Measurements from ENCODE around the gene GRM1. TPM values are rescaled to one million over a fixed set of nuclear protein-coding genes. Genes with fewer than 3 reads are reported as not detected.

GRM1 gene
- total and polyA plus RNA-seq, 4 experiments from 2014 or later, result not detected

DNA sequence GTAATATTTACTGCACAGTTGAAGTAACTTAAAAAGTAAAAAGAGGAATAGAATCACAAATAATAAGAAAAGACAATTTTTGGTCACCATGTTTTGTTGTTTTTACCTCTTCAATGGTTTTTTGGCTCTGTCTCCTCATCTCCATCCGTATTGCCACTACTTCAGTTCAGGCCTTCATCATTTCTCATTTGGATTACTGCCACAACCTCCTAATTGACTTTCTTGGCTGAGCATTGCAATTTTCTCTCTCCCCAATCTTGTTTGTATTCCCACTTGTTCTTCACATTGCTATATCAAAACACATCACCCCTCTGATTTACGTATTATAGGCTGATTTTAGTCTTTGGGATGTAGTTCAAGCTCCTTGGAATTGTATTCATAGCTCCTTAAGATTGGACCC is 161.7 kb downstream of the GRM1 start:
- no peaks in the 10 kb centered on the region for H3K4me1 Mint-ChIP-seq
- intact Hi-C loops (cut with micrococcal nuclease), result no loop called here
- POLR2A ChIA-PET (ENCODE audit: partially characterized antibody), result no interaction called here
- H3K9me3 ChIP-seq (ENCODE audit: control insufficient read depth in 1 of 2, low read length in 2 of 2), result no peaks in the 10 kb centered on the region
- H3K27ac Mint-ChIP-seq, result no peak overlapping the region
- DNase-seq, result no peak
- no peaks in the 10 kb centered on the region for H3K36me3 ChIP-seq (ENCODE audit: insufficient read depth, low read length)
- CTCF ChIA-PET (ENCODE audit: partially characterized antibody), result no interaction called here
- peaks cover 0 to 3% (median 0%) of the 10 kb centered on the region in 8 donors for H3K9me3 Mint-ChIP-seq
- no peak overlapping the region for H3K4me3 Mint-ChIP-seq
- no peaks in the 10 kb centered on the region for H3K4me1 ChIP-seq (ENCODE audit: insufficient read depth, low read length)
- no peak overlapping the region for H3K4me3 ChIP-seq (ENCODE audit: low read length in 2 of 2)
- H3K27me3 Mint-ChIP-seq, result peaks cover 0 to 5% of the 10 kb centered on the region in 2 donors
- H3K36me3 Mint-ChIP-seq, result no peaks in the 10 kb centered on the region
- no peaks in the 10 kb centered on the region for H3K27me3 ChIP-seq (ENCODE audit: insufficient read depth, low read length)
- no peak overlapping the region for H3K27ac ChIP-seq (ENCODE audit: low read depth, low read length)

DNA sequence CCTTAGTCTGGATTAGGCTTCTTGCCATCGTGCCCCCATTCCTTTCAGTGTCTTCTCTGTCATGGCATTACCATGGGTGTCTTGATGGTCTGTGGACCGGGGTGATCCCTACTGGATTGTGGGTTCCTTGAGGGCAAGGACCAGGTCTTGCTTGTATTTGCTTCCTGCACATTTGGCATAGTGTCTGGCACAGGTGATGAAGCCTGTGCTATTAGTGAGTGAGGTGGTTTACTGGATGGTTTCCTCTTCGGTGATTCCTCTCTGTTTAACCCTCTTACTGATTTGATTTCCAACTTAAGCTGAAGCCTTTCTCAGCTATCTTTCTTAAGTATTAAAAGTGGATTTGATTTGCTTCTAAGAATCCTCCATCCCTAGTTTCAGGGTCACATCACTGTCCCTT is 162.3 kb downstream of the GRM1 start:
- DNase-seq, result no peak
- Mint-ChIP-seq H3K9me3 (peaks cover 0 to 4% (median 0%) of the 10 kb centered on the region in 8 donors), H3K4me1 (no peaks in the 10 kb centered on the region), H3K36me3 (no peaks in the 10 kb centered on the region), H3K4me3 (no peak overlapping the region), H3K27ac (no peak overlapping the region), H3K27me3 (peaks cover 0 to 5% of the 10 kb centered on the region in 2 donors)
- ChIA-PET CTCF (ENCODE audit: partially characterized antibody) (no interaction called here), POLR2A (ENCODE audit: partially characterized antibody) (no interaction called here)
- H3K4me3 ChIP-seq (ENCODE audit: low read length in 2 of 2), result no peak overlapping the region
- H3K27ac ChIP-seq (ENCODE audit: low read depth, low read length), result no peak overlapping the region
- H3K36me3 ChIP-seq (ENCODE audit: insufficient read depth, low read length), result no peaks in the 10 kb centered on the region
- H3K4me1 ChIP-seq (ENCODE audit: insufficient read depth, low read length), result no peaks in the 10 kb centered on the region
- no peaks in the 10 kb centered on the region for H3K9me3 ChIP-seq (ENCODE audit: control insufficient read depth in 1 of 2, low read length in 2 of 2)
- no peaks in the 10 kb centered on the region for H3K27me3 ChIP-seq (ENCODE audit: insufficient read depth, low read length)
- intact Hi-C loops (cut with micrococcal nuclease), result no loop called here

DNA sequence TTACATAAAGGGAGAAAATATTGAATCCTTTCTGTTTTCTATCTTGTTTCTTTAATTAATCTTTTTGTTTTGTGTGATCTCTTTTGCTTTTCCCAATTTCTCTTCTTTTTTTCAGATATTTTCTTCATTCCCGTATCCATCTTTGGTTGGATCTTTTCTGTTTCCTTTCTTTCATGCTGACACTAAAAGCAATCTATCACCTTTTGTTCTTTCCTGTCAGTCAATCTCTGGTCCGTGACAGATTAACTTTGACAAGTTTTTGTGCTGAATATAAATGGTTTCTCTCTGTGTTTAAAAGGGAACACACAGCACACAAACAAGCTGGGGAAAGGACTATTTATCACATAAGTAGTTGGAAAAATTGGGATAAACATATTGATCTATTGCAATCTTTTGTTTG is 162.8 kb downstream of the GRM1 start:
- CTCF ChIA-PET (ENCODE audit: partially characterized antibody), result no interaction called here
- Mint-ChIP-seq H3K4me1 (no peaks in the 10 kb centered on the region), H3K36me3 (no peaks in the 10 kb centered on the region), H3K4me3 (no peak overlapping the region), H3K27ac (no peak overlapping the region), H3K27me3 (peaks cover 0 to 5% of the 10 kb centered on the region in 2 donors), H3K9me3 (peaks cover 0 to 4% (median 0%) of the 10 kb centered on the region in 8 donors)
- no peak overlapping the region for H3K4me3 ChIP-seq (ENCODE audit: low read length in 2 of 2)
- no peak overlapping the region for H3K27ac ChIP-seq (ENCODE audit: low read depth, low read length)
- H3K9me3 ChIP-seq (ENCODE audit: control insufficient read depth in 1 of 2, low read length in 2 of 2), result no peaks in the 10 kb centered on the region
- H3K27me3 ChIP-seq (ENCODE audit: insufficient read depth, low read length), result no peaks in the 10 kb centered on the region
- no peaks in the 10 kb centered on the region for H3K36me3 ChIP-seq (ENCODE audit: insufficient read depth, low read length)
- DNase-seq, result no peak
- H3K4me1 ChIP-seq (ENCODE audit: insufficient read depth, low read length), result no peaks in the 10 kb centered on the region
- intact Hi-C loops (cut with micrococcal nuclease), result no loop called here
- POLR2A ChIA-PET (ENCODE audit: partially characterized antibody), result no interaction called here

DNA sequence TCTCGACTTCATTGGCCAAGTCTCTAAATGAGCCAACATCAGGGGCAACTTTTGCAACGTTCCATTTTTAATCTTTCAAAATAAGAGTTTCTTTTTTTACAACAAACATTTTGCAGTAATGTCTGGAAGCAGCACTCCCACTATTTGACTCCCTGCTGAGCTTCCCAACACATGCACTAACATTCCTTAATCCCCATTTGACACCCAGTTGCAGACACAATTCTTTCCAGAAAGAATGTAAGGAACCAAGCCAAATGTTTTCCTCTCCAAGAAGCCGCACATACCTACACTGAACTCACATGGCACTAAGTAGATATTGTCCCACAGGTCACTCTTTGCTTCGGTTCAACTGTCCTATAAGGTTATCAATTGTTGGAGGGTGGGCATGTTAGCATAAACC is 165.6 kb downstream of the GRM1 start:
- H3K4me3 Mint-ChIP-seq, result no peak overlapping the region
- H3K4me1 ChIP-seq (ENCODE audit: insufficient read depth, low read length), result no peaks in the 10 kb centered on the region
- H3K4me3 ChIP-seq (ENCODE audit: low read length in 2 of 2), result no peak overlapping the region
- H3K4me1 Mint-ChIP-seq, result no peaks in the 10 kb centered on the region
- POLR2A ChIA-PET (ENCODE audit: partially characterized antibody), result no interaction called here
- H3K27ac Mint-ChIP-seq, result no peak overlapping the region
- peaks cover 0 to 4% (median 0%) of the 10 kb centered on the region in 8 donors for H3K9me3 Mint-ChIP-seq
- H3K9me3 ChIP-seq (ENCODE audit: control insufficient read depth in 1 of 2, low read length in 2 of 2), result no peaks in the 10 kb centered on the region
- intact Hi-C loops (cut with micrococcal nuclease), result no loop called here
- H3K27me3 ChIP-seq (ENCODE audit: insufficient read depth, low read length), result no peaks in the 10 kb centered on the region
- H3K36me3 ChIP-seq (ENCODE audit: insufficient read depth, low read length), result no peaks in the 10 kb centered on the region
- CTCF ChIA-PET (ENCODE audit: partially characterized antibody), result no interaction called here
- H3K27ac ChIP-seq (ENCODE audit: low read depth, low read length), result no peak overlapping the region
- no peak for DNase-seq
- H3K27me3 Mint-ChIP-seq, result peaks cover 0 to 6% of the 10 kb centered on the region in 2 donors
- no peaks in the 10 kb centered on the region for H3K36me3 Mint-ChIP-seq

DNA sequence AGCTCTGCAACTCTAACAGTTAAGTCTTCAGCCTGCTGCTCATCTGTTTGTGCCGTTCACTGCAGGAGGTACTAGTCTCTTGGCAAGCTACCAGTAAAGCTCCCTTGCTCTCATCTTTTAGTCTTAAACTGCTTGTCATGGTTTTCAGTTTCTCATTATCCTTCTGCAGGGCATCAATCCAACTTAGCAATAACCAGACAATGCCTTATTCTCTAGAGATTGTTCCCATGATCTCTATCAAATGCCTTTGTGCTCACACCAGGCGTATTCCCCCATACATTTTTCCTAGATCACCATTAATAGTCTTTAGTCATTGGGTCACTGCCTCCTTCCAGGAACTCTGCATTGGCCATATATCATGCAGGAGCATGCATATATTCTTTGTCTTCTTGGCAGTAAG is 171.3 kb downstream of the GRM1 start:
- Histone ChIP-seq H3K27ac (ENCODE audit: low read depth, low read length) (no peak overlapping the region), H3K27me3 (ENCODE audit: insufficient read depth, low read length) (no peaks in the 10 kb centered on the region), H3K9me3 (ENCODE audit: control insufficient read depth in 1 of 2, low read length in 2 of 2) (no peaks in the 10 kb centered on the region), H3K4me3 (ENCODE audit: low read length in 2 of 2) (no peak overlapping the region), H3K36me3 (ENCODE audit: insufficient read depth, low read length) (no peaks in the 10 kb centered on the region), H3K4me1 (ENCODE audit: insufficient read depth, low read length) (no peaks in the 10 kb centered on the region)
- no peak overlapping the region for H3K4me3 Mint-ChIP-seq
- no peaks in the 10 kb centered on the region for H3K36me3 Mint-ChIP-seq
- H3K27ac Mint-ChIP-seq, result no peak overlapping the region
- ChIA-PET CTCF (ENCODE audit: partially characterized antibody) (no interaction called here), POLR2A (ENCODE audit: partially characterized antibody) (no interaction called here)
- H3K4me1 Mint-ChIP-seq, result no peaks in the 10 kb centered on the region
- intact Hi-C loops (cut with micrococcal nuclease), result no loop called here
- H3K9me3 Mint-ChIP-seq, result peaks cover 0 to 4% (median under 1%) of the 10 kb centered on the region in 8 donors
- DNase-seq, result no peak
- H3K27me3 Mint-ChIP-seq, result peaks cover 0 to 1% of the 10 kb centered on the region in 2 donors

DNA sequence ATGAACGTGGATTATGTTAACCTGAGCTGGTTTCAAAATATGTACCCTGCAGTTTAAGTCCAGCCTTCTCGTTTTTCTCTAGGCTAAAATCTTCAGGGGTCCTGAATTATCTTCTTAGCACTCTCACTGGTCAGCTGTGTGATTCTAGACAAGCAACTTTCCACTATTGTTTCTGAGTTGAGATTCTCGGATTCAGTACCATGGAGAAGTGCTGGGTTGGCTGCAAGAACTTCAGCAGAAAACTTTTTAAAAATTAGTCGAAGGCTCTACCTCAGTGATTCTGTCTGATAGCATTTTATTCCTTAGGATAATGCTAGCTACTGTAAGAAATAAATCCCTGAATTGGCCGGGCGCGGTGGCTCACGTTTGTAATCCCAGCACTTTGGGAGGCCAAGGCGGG is 173.7 kb downstream of the GRM1 start:
- Histone ChIP-seq H3K4me1 (ENCODE audit: insufficient read depth, low read length) (no peaks in the 10 kb centered on the region), H3K36me3 (ENCODE audit: insufficient read depth, low read length) (no peaks in the 10 kb centered on the region), H3K27me3 (ENCODE audit: insufficient read depth, low read length) (no peaks in the 10 kb centered on the region), H3K27ac (ENCODE audit: low read depth, low read length) (no peak overlapping the region), H3K4me3 (ENCODE audit: low read length in 2 of 2) (no peak overlapping the region), H3K9me3 (ENCODE audit: control insufficient read depth in 1 of 2, low read length in 2 of 2) (no peaks in the 10 kb centered on the region)
- CTCF ChIA-PET (ENCODE audit: partially characterized antibody), result no interaction called here
- Mint-ChIP-seq H3K4me1 (no peaks in the 10 kb centered on the region), H3K27me3 (peaks cover 0 to 1% of the 10 kb centered on the region in 2 donors), H3K9me3 (peaks cover 0 to 2% (median 0%) of the 10 kb centered on the region in 8 donors), H3K4me3 (no peak overlapping the region), H3K36me3 (no peaks in the 10 kb centered on the region), H3K27ac (no peak overlapping the region)
- no peak for DNase-seq
- intact Hi-C loops (cut with micrococcal nuclease), result no loop called here
- POLR2A ChIA-PET (ENCODE audit: partially characterized antibody), result no interaction called here

DNA sequence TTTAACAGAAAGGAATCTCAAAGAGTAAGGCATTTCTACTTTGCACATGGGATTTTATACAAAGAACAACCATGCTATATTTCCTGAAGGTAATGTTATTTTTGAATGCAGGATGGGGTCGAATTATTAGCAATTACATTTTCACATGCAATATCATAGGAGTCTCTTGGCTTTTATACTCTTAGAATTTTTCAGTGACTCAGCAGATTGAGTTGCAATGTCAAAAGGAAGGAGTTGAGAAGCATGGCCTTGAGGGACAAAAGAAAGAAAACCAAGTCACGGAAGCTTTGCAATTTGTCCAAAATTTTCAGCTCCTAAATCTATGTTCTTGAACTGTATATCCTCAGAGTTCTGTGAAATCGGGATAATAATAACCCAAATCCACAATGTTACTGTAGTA is 181.1 kb downstream of the GRM1 start:
- Histone ChIP-seq H3K27ac (ENCODE audit: low read depth, low read length) (no peak overlapping the region), H3K4me3 (ENCODE audit: low read length in 2 of 2) (no peak overlapping the region), H3K9me3 (ENCODE audit: control insufficient read depth in 1 of 2, low read length in 2 of 2) (no peaks in the 10 kb centered on the region), H3K27me3 (ENCODE audit: insufficient read depth, low read length) (no peaks in the 10 kb centered on the region), H3K36me3 (ENCODE audit: insufficient read depth, low read length) (no peaks in the 10 kb centered on the region), H3K4me1 (ENCODE audit: insufficient read depth, low read length) (no peaks in the 10 kb centered on the region)
- no peak overlapping the region for H3K4me3 Mint-ChIP-seq
- intact Hi-C loops (cut with micrococcal nuclease), result no loop called here
- peaks cover 0 to 4% (median under 1%) of the 10 kb centered on the region in 4 donors for H3K4me1 Mint-ChIP-seq
- peaks cover 0 to 2% (median 0%) of the 10 kb centered on the region in 8 donors for H3K9me3 Mint-ChIP-seq
- H3K27me3 Mint-ChIP-seq, result no peaks in the 10 kb centered on the region
- ChIA-PET CTCF (ENCODE audit: partially characterized antibody) (no interaction called here), POLR2A (ENCODE audit: partially characterized antibody) (no interaction called here)
- H3K36me3 Mint-ChIP-seq, result no peaks in the 10 kb centered on the region
- no peak for DNase-seq
- no peak overlapping the region for H3K27ac Mint-ChIP-seq

DNA sequence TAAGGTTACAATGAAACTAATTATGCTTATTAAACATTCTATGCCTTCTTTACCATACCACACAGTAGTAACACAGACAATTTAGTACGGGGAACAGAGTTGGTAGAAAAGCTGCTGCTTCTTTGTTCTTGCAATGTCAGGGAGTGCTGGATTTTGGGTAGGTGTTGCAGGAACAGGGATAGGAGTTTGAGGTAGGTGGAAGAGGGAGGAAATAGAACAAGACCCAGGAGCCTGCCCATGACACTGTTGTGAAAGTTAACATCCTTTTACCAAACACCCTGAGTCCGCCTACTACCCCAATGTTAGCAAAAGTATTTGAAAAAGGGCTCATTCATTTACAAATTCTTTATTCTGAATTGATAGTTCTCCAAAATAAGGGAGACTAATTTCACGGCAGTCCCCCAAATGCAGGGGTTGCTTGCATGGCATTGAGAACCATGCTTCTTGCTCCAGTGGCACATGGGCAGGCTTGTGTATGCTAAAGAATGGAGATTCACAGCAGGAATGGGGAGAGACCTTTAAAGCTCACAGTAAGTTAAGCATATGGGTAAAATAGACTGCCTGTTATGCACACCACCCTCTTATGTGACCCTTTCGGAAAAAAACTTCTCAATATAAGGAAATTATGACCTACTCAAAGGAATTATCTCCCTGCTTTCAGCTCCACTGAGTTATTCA is 181.7 kb downstream of the GRM1 start:
- Histone ChIP-seq H3K27ac (ENCODE audit: low read depth, low read length) (no peak overlapping the region), H3K27me3 (ENCODE audit: insufficient read depth, low read length) (no peaks in the 10 kb centered on the region), H3K4me3 (ENCODE audit: low read length in 2 of 2) (no peak overlapping the region), H3K4me1 (ENCODE audit: insufficient read depth, low read length) (no peaks in the 10 kb centered on the region), H3K36me3 (ENCODE audit: insufficient read depth, low read length) (no peaks in the 10 kb centered on the region), H3K9me3 (ENCODE audit: control insufficient read depth in 1 of 2, low read length in 2 of 2) (no peaks in the 10 kb centered on the region)
- H3K4me3 Mint-ChIP-seq, result no peak overlapping the region
- no peak overlapping the region for H3K27ac Mint-ChIP-seq
- POLR2A ChIA-PET (ENCODE audit: partially characterized antibody), result no interaction called here
- no peaks in the 10 kb centered on the region for H3K36me3 Mint-ChIP-seq
- peaks cover 0 to 2% (median 0%) of the 10 kb centered on the region in 8 donors for H3K9me3 Mint-ChIP-seq
- peaks cover 0 to 2% of the 10 kb centered on the region in 2 donors for H3K27me3 Mint-ChIP-seq
- no peak for DNase-seq
- CTCF ChIA-PET (ENCODE audit: partially characterized antibody), result no interaction called here
- intact Hi-C loops (cut with micrococcal nuclease), result no loop called here
- peaks cover 0 to 4% (median under 1%) of the 10 kb centered on the region in 4 donors for H3K4me1 Mint-ChIP-seq
